ENCODE data around the gene MAF.

GRCh38 chr16:79640513-79641360, 40.2 kb upstream of the MAF start:
- TF ChIP-seq CTCF (IDR thresholded peaks at IDR 0.05) (no peak), POLR2A (IDR thresholded peaks at IDR 0.05) (no peak)
